OCI-LY7 (cell line): ENCODE measurements around the gene ANKRD44. TPM values are rescaled to one million over a fixed set of nuclear protein-coding genes. Genes with fewer than 3 reads are reported as not detected.

Experiments used
- BruUV-seq: library from RNA; stranded (reverse); fragments of 400-500 nt; replicated peaks from 2 replicates; lab custom pipeline; 2021; lab: Mats Ljungman, UMichigan
- CTCF ChIA-PET: fragments of 300-600 bp; sonication (Branson Sonifier 250); formaldehyde crosslinking; loops from one replicate; lab custom pipeline; 2022; ENCODE audit warnings: antibody characterized with exemption; ENCODE audit not compliant: unreplicated experiment; lab: Charles Lee
- POLR2A ChIA-PET: fragments of 300-600 bp; sonication (Branson Sonifier 250); formaldehyde crosslinking; loops from one replicate; lab custom pipeline; 2022; ENCODE audit warnings: antibody characterized with exemption; lab: Charles Lee
- DNase-seq: peaks from one replicate; pipeline ENCODE4 v3.0.0-alpha.2; 2015; ENCODE audit warnings: low spot score
- H2AFZ ChIP-seq: fragments of 200-600 bp; sonication (generic), shearing (Covaris generic); 2 replicates; pipeline ENCODE4 v1.6.1; 2014; ENCODE audit warnings: mild to moderate bottlenecking, antibody characterized with exemption, low read length, moderate library complexity
- H3K27ac ChIP-seq: fragments of 200-600 bp; sonication (generic); 2 replicates; pipeline ENCODE4 v1.5.1; 2014; ENCODE audit warnings: mixed run types, low read depth, mild to moderate bottlenecking, moderate library complexity, low read length, inconsistent platforms; ENCODE audit not compliant: poor library complexity, severe bottlenecking
- H3K36me3 ChIP-seq: fragments of 200-600 bp; sonication (generic); 2 replicates; pipeline ENCODE4 v1.6.1; 2014; ENCODE audit warnings: mild to moderate bottlenecking, antibody characterized with exemption, low read length, moderate library complexity, mixed read lengths; ENCODE audit not compliant: insufficient read depth
- H3K4me1 ChIP-seq: fragments of 200-600 bp; sonication (generic); 2 replicates; pipeline ENCODE4 v1.5.1; 2014; ENCODE audit warnings: mild to moderate bottlenecking, low read length; ENCODE audit not compliant: insufficient read depth, poor library complexity, severe bottlenecking
- H3K4me2 ChIP-seq: fragments of 200-600 bp; sonication (generic); 2 replicates; pipeline ENCODE4 v1.6.1; 2014; ENCODE audit warnings: mild to moderate bottlenecking, low read length
- H3K4me3 ChIP-seq: fragments of 200-600 bp; sonication (generic); 2 replicates; pipeline ENCODE4 v1.5.1; 2014; ENCODE audit warnings: mild to moderate bottlenecking, low read depth, low read length; ENCODE audit not compliant: poor library complexity, severe bottlenecking
- H3K79me2 ChIP-seq: fragments of 200-600 bp; sonication (generic); 2 replicates; pipeline ENCODE4 v1.6.1; 2016; ENCODE audit warnings: low read depth, mild to moderate bottlenecking, low read length, moderate library complexity, mixed read lengths; ENCODE audit not compliant: insufficient read depth
- H3K9me2 ChIP-seq: fragments of 200-600 bp; sonication (generic); 2 replicates; pipeline ENCODE4 v1.6.1; 2016; ENCODE audit warnings: mild to moderate bottlenecking, low read length, mixed read lengths; ENCODE audit not compliant: insufficient read depth
- H3K9me3 ChIP-seq: fragments of 200-600 bp; sonication (generic); 2 replicates; pipeline ENCODE4 v1.6.1; 2014; ENCODE audit warnings: mild to moderate bottlenecking, mixed run types, low read length, mixed read lengths
- H4K20me1 ChIP-seq: fragments of 200-600 bp; sonication (generic); 2 replicates; pipeline ENCODE4 v1.6.1; 2014; ENCODE audit warnings: mild to moderate bottlenecking, antibody characterized with exemption, low read length, moderate library complexity, mixed read lengths; ENCODE audit not compliant: insufficient read depth
- CTCF ChIP-seq: fragments of 200-600 bp; sonication (generic); conservative IDR thresholded peaks from 2 replicates; pipeline ENCODE4 v1.5.1; 2014; ENCODE audit warnings: mild to moderate bottlenecking, antibody characterized with exemption, low read length, moderate library complexity, mixed read lengths
- EZH2phosphoT487 ChIP-seq: fragments of 200-600 bp; sonication (generic); IDR thresholded peaks from 2 replicates; pipeline ENCODE4 v1.6.1; 2018; ENCODE audit warnings: low read depth, borderline replicate concordance, mild to moderate bottlenecking, mixed run types, antibody characterized with exemption, low read length, moderate library complexity, mixed read lengths
- intact Hi-C: fragments of 100-400 bp; cut with micrococcal nuclease; formaldehyde crosslinking; loops from one replicate; pipeline ENCODE4 v1.10.0; 2022; ENCODE audit not compliant: unreplicated experiment
- total RNA-seq, 2 experiments: library from RNA; depleted of rRNA in 1 of 2; stranded (reverse); fragments of >200 nt in 1 of 2; shearing (Covaris generic) in 1 of 2; gene quantifications; 2 replicates each; pipeline ENCODE4 v1.2.3, GENCODE V29; 2014 to 2022

ANKRD44 gene
- total RNA-seq, 2 experiments from 2014 or later: 69.4 to 73.7 TPM

- CTCF ChIA-PET: no interaction called here
- no TSS peak for BruUV-seq
- intact Hi-C loops: no loop called here
- Histone ChIP-seq H3K9me2 (no peaks in the 10 kb centered on the region), H3K4me1 (peaks cover 46% of the 10 kb centered on the region), H2AFZ (no peak overlapping the region), H3K36me3 (no peaks in the 10 kb centered on the region; the same call in 1 of the 2 replicates), H3K79me2 (peaks cover 37% of the 10 kb centered on the region; the same call in 1 of the 2 replicates), H3K4me3 (no peak overlapping the region), H3K9me3 (no peaks in the 10 kb centered on the region), H3K4me2 (no peak overlapping the region), H4K20me1 (no peaks in the 10 kb centered on the region), H3K27ac (no peak overlapping the region)
- DNase-seq: no peak
- TF ChIP-seq EZH2phosphoT487 (no peak), CTCF (no peak)
- POLR2A ChIA-PET: interaction anchor here (0.6 to 3.5 kb wide), 12 partner anchors 12 to 55 kb away, joined by 3 to 22 read pairs (median 4); no protein-coding TSS in a partner anchor
These were observed 66.2 kb downstream of the ANKRD44 start for GRCh38 chr2:197244349-197244748.

- Histone ChIP-seq H3K4me3 (no peak overlapping the region), H2AFZ (no peak overlapping the region), H3K9me2 (no peaks in the 10 kb centered on the region), H3K79me2 (peaks cover 49% of the 10 kb centered on the region; the same call in 1 of the 2 replicates), H4K20me1 (peaks cover 4% of the 10 kb centered on the region; the same call in 1 of the 2 replicates), H3K4me2 (0 out of 2 replicates have a peak overlapping the region, but pooled peaks have one; percentile 14), H3K36me3 (no peaks in the 10 kb centered on the region; the same call in 1 of the 2 replicates), H3K4me1 (peaks cover 52% of the 10 kb centered on the region), H3K27ac (no peak overlapping the region), H3K9me3 (no peaks in the 10 kb centered on the region)
- DNase-seq: no peak
- CTCF ChIA-PET: no interaction called here
- POLR2A ChIA-PET: interaction anchor here (0.9 to 4.6 kb wide), 6 partner anchors 9 to 66 kb away, joined by 3 to 46 read pairs (median 4); no protein-coding TSS in a partner anchor
- no TSS peak for BruUV-seq
- TF ChIP-seq EZH2phosphoT487 (no peak), CTCF (no peak)
- intact Hi-C loops: loop anchor here (1.0 kb wide), 1 partner anchor 13 kb away; no protein-coding TSS in a partner anchor
These were observed 67.9 kb downstream of the ANKRD44 start for GRCh38 chr2:197242719-197243118.

- CTCF ChIA-PET: no interaction called here
These were observed 69.0 kb downstream of the ANKRD44 start for GRCh38 chr2:197241596-197241995.

More at GRCh38 chr2:197241596-197241995, 69.0 kb downstream of the ANKRD44 start:
- POLR2A ChIA-PET: interaction anchor here (0.9 to 4.6 kb wide), 9 partner anchors 10 to 47 kb away, joined by 3 to 46 read pairs (median 7); no protein-coding TSS in a partner anchor
- no peak for DNase-seq
- BruUV-seq: no TSS peak
- intact Hi-C loops: no loop called here
- H3K79me2 ChIP-seq: peaks cover 53% of the 10 kb centered on the region
- no peak for TF ChIP-seq CTCF
- no peak for TF ChIP-seq EZH2phosphoT487
- H3K9me3 ChIP-seq: no peaks in the 10 kb centered on the region
- peak overlapping the region; percentile 70 for H3K4me2 ChIP-seq
- H3K4me3 ChIP-seq: no peak overlapping the region
- no peak overlapping the region for H3K27ac ChIP-seq
- H2AFZ ChIP-seq: no peak overlapping the region
- H4K20me1 ChIP-seq: peaks cover 4% of the 10 kb centered on the region; the same call in 1 of the 2 replicates
- H3K4me1 ChIP-seq: peaks cover 52% of the 10 kb centered on the region
- H3K36me3 ChIP-seq: no peaks in the 10 kb centered on the region; the same call in 1 of the 2 replicates
- H3K9me2 ChIP-seq: no peaks in the 10 kb centered on the region
